KMS-11 (cell line): ENCODE data around the gene INPP5A.

Source experiments
- H2AFZ ChIP-seq: fragments of 200-600 bp; sonication (generic); 2 replicates; pipeline ENCODE4 v1.6.1; 2016; ENCODE audit warnings: antibody characterized with exemption, mixed run types, low read depth
- H3K27ac ChIP-seq: fragments of 200-600 bp; sonication (generic); 2 replicates; pipeline ENCODE4 v1.6.1; 2016; ENCODE audit warnings: mild to moderate bottlenecking, mixed run types
- H3K27me3 ChIP-seq: fragments of 200-600 bp; sonication (generic); 2 replicates; pipeline ENCODE4 v1.6.1; 2017; ENCODE audit warnings: mild to moderate bottlenecking, low read depth, mixed run types, moderate library complexity; ENCODE audit not compliant: insufficient read depth
- H3K36me3 ChIP-seq: fragments of 200-600 bp; sonication (generic); 2 replicates; pipeline ENCODE4 v1.6.1; 2017; ENCODE audit warnings: mild to moderate bottlenecking, mixed run types; ENCODE audit not compliant: insufficient read depth
- H3K4me1 ChIP-seq: fragments of 200-600 bp; sonication (generic); 2 replicates; pipeline ENCODE4 v1.6.1; 2016; ENCODE audit warnings: mild to moderate bottlenecking, low read depth, mixed run types; ENCODE audit not compliant: poor library complexity, severe bottlenecking
- H3K4me2 ChIP-seq: fragments of 200-600 bp; sonication (generic); 2 replicates; pipeline ENCODE4 v1.7.0; 2016; ENCODE audit warnings: mild to moderate bottlenecking, mixed run types
- H3K4me3 ChIP-seq: fragments of 200-600 bp; sonication (generic); IDR thresholded peaks from 2 replicates; pipeline ENCODE4 v1.6.1; 2017; ENCODE audit warnings: low read depth, low read length, mixed read lengths; ENCODE audit not compliant: insufficient read depth
- H3K79me2 ChIP-seq: fragments of 200-600 bp; sonication (generic); 2 replicates; pipeline ENCODE4 v1.6.1; 2016; ENCODE audit warnings: low read depth, mixed run types; ENCODE audit not compliant: insufficient read depth
- H3K9ac ChIP-seq: fragments of 200-600 bp; sonication (generic); 2 replicates; pipeline ENCODE4 v1.6.1; 2016; ENCODE audit warnings: mild to moderate bottlenecking, mixed run types
- H4K20me1 ChIP-seq: fragments of 200-600 bp; sonication (generic); 2 replicates; pipeline ENCODE4 v1.6.1; 2016; ENCODE audit warnings: mild to moderate bottlenecking, mixed run types; ENCODE audit not compliant: insufficient read depth
- CTCF ChIP-seq: fragments of 200-600 bp; sonication (generic); conservative IDR thresholded peaks from 2 replicates; pipeline ENCODE4 v1.6.1; 2017; ENCODE audit warnings: low read depth, mild to moderate bottlenecking, antibody characterized with exemption, low read length, moderate library complexity, mixed read lengths

INPP5A gene

GRCh38 chr10:132499367-132499685 lies 38.3 kb upstream of the INPP5A start:
- Histone ChIP-seq H3K4me2 (no peak overlapping the region), H3K4me1 (no peaks in the 10 kb centered on the region)
- no peak for TF ChIP-seq CTCF

DNA sequence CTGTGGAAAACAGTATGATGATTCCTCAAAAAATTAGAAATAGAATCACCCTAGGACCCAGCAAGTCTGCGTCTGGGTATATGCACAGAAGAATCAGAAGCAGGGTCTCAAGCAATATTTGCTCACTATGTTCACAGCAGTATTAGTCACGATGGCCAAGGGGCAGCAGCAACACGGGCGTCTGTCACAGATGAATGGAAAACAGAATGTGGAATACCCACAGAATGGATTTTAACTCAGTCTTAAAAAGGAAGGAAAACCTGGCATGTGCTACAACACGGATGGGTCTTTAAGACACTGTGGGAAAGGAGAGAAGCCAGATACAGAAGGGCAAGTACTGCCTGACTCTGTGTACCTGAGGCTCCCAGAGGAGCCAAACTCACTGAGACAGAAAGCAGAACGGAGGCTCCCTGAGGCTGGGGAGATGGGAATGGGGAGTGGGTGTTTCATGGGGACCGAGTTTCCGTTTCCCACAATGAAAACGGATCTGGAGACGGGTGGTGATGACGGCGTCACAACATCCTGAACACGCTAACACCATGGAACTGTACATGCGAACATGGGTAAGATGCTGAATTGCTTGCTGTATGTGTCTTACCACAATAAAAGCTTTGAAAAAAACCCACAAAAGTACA lies 36.7 kb upstream of the INPP5A start:
- peaks cover 46% of the 10 kb centered on the region for H3K27me3 ChIP-seq

More at GRCh38 chr10:132499367-132499685, 38.3 kb upstream of the INPP5A start:
- no peaks in the 10 kb centered on the region for H3K79me2 ChIP-seq
- no peak overlapping the region for H2AFZ ChIP-seq
- H4K20me1 ChIP-seq = no peaks in the 10 kb centered on the region
- no peak overlapping the region for H3K4me3 ChIP-seq
- no peaks in the 10 kb centered on the region for H3K36me3 ChIP-seq
- no peak overlapping the region for H3K27ac ChIP-seq
- H3K27me3 ChIP-seq = peaks cover 56% of the 10 kb centered on the region
- no peak overlapping the region for H3K9ac ChIP-seq

GRCh38 chr10:132502544-132503300 lies 34.9 kb upstream of the INPP5A start:
- no peak overlapping the region for H3K4me2 ChIP-seq
- no peaks in the 10 kb centered on the region for H4K20me1 ChIP-seq
- no peak overlapping the region for H3K9ac ChIP-seq
- H3K36me3 ChIP-seq = no peaks in the 10 kb centered on the region
- no peaks in the 10 kb centered on the region for H3K4me1 ChIP-seq
- TF ChIP-seq CTCF = no peak
- no peak overlapping the region for H3K27ac ChIP-seq
- peaks cover 41% of the 10 kb centered on the region; the same call in 1 of the 2 replicates for H3K27me3 ChIP-seq
- no peaks in the 10 kb centered on the region for H3K79me2 ChIP-seq
- H2AFZ ChIP-seq = no peak overlapping the region
- H3K4me3 ChIP-seq = no peak overlapping the region

More for the DNA sequence above, 36.7 kb upstream of the INPP5A start:
- H4K20me1 ChIP-seq = no peaks in the 10 kb centered on the region
- no peak for TF ChIP-seq CTCF
- H2AFZ ChIP-seq = no peak overlapping the region
- H3K79me2 ChIP-seq = no peaks in the 10 kb centered on the region
- no peak overlapping the region for H3K4me2 ChIP-seq
- H3K36me3 ChIP-seq = no peaks in the 10 kb centered on the region
- no peak overlapping the region for H3K9ac ChIP-seq
- H3K4me3 ChIP-seq = no peak overlapping the region
- no peaks in the 10 kb centered on the region for H3K4me1 ChIP-seq
- no peak overlapping the region for H3K27ac ChIP-seq

- Histone ChIP-seq H3K4me1 (no peaks in the 10 kb centered on the region), H4K20me1 (no peaks in the 10 kb centered on the region), H3K9ac (no peak overlapping the region), H3K27ac (no peak overlapping the region), H3K27me3 (peaks cover 41% of the 10 kb centered on the region; the same call in 1 of the 2 replicates), H3K79me2 (no peaks in the 10 kb centered on the region), H3K4me3 (no peak overlapping the region), H2AFZ (no peak overlapping the region), H3K4me2 (no peak overlapping the region), H3K36me3 (no peaks in the 10 kb centered on the region)
- TF ChIP-seq CTCF = no peak
Measured at GRCh38 chr10:132503581-132504421, 33.8 kb upstream of the INPP5A start.
